ENCODE measurements around the gene MYO18A.

The MYO18A gene

GRCh38 chr17:29050176-29050575 lies 130.0 kb downstream of the MYO18A start:
- DNase-seq (ENCODE audit: low spot score), result no peak

GRCh38 chr17:29049541-29050145 lies 130.6 kb downstream of the MYO18A start:
- no peak for DNase-seq (ENCODE audit: low spot score)

GRCh38 chr17:29048440-29049368 lies 131.5 kb downstream of the MYO18A start:
- DNase-seq (ENCODE audit: low spot score), result no peak

DNA sequence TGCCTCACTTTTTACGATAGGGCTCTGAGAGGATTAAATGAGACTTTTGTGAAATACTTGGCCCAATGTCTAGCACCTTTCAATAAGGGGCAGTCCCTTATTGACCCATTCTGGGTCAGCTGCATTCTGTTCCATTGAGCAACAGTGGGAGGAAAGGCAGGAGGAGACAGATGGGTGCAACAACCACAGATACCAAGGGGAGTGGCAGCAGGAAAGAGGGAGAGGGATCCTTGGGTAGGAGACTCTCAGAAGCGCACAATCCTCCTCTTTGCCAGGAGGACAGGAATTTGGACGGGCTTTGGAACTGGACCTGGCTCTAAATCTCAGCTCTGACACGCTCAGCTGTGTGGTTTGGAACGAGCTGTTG lies 133.7 kb downstream of the MYO18A start:
- no peak for DNase-seq (ENCODE audit: low spot score)

DNA sequence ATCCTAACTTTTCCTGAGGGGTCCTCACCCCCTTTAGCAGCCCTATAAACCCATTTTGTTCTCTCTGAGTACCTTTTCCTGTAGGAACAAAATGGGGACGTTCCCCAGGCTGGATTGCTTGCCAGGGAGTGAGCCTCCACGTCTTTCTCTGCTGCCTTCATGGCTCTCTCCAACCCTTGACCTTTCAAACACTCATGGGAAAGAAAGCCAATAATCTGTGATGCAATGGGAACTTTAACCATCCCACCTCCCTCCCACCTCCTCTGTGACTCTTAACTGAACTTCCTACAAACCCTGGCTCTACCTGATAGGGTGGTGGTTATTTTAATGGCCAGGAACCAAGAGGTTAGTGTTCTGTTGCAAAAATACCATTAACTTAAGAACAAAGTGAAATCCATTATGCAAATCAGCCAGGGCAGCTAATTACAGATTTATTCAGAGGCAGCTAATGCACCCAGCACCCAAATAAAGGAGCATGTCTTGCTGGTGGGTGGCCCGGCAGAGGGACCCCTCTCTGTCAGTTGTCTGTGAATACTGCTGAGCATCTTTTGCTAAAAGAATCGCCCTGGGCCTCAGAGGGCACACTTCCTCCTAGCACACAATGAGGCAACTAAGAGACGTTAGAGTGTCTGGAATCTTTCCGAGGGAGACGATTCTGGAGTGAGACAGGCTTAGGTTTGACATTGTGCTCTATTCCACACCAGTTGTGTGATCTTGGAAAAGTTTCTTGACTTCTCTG lies 134.3 kb downstream of the MYO18A start:
- no peak for DNase-seq (ENCODE audit: low spot score)

- DNase-seq (ENCODE audit: low spot score), result no peak
These were observed 135.2 kb downstream of the MYO18A start for GRCh38 chr17:29045026-29045425.

DNA sequence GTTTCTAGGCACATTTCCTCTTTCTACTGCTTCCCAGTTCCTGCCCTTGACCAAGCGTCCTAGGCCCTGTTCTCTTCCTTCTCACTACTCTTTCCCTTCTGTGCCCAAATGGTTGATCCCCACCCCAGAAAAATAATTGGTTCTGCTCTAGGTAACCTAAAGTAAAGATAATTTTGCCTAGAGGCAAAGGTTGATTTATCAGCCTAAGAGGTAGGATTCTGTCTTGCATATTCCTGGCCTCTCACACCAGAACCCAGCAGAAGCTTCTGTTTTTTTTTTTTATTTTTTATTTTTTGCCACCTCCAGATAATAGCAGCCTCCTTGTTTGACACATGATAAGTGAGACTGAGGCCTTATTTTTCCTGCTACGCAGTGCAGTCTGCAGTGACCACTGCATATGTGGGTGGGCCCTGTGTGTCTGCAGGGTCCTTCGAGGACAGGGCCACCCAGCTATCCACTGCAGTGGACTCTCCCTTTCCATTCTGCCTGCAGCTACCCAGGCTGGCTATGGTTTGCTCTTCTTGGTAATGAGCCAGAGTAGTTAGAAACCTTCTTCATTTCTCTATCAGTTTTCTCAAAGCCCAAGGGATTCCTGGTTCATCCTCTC lies 136.6 kb downstream of the MYO18A start:
- DNase-seq (ENCODE audit: low spot score), result no peak

GRCh38 chr17:29042679-29043538 lies 137.3 kb downstream of the MYO18A start, which contains the start of gene PIPOX:
Gene PIPOX, plus strand, starts transcription at chr17:29043141. Its CDS starts 85 bp downstream, at chr17:29043226.
- DNase-seq (ENCODE audit: low spot score), result no peak

DNA sequence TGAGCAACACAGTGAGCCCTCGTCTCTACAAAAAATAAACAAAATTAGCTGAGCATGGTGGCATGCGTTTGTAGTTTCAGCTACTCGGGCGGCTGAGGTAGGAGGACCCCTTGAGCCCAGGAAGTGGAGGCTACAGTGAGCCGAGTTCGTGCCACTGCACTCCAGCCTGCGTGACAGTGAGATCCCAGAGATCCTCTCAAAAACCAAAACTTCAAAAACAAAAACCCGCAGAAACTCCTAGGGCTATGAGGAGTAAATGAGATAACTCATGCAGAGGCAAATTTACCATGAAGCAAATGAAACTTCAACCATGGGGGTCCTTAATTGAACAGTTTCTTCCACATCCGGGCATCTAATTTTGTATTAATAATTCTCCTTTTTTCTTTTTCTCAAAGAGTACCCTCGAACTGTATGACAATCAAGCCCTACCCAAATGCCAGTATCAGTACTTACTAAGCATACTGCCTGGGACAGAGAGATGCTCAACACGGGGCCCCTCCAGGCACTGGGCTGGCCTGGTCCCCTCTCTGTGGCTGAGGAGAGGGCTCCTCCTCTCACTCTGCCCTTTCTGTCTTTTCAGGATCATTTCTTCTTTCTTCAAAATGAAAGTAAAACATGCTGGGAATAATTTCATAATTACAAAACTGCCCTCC lies 138.0 kb downstream of the MYO18A start:
- no peak for DNase-seq (ENCODE audit: low spot score)

DNA sequence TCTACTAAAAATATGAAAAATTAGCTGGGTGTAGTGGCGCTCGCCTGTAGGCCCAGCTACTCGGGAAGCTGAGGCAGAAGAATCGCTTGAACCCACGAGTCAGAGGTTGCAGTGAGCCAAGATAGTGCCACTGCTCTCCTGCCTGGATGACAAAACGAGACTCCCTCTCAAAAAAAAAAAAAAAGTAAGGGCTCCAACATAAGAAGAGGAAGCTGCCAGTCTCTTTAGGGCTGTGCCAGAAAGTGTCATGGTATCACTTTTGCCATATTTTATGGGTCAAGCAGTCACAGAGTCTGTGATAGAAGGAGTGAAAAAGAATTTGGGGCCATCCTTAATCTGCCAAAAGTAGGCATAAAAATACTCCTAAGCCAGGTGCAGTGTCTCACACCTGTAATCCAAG lies 138.6 kb downstream of the MYO18A start:
- no peak for DNase-seq (ENCODE audit: low spot score)

DNA sequence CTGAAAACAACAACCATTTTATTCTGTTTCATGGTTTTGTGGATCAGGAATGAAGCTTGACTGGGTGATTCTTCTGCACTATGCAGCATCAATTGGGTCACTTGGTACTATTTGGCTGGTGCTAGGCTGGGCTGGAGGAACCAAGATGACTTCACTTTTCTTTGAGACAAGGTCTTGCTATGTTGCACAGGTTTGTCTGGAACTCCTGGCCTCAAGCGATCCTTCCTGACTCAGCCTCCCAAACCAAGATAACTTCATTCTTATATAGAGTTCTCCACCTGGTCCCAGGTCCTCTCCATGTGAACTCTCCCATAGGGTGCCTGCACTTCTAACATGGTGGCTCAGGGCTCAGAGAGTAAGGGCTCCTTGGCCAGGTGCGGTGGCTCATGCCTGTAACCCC lies 139.1 kb downstream of the MYO18A start:
- DNase-seq (ENCODE audit: low spot score), result no peak

- no peak for DNase-seq (ENCODE audit: low spot score)
These were observed 140.2 kb downstream of the MYO18A start for GRCh38 chr17:29039764-29040598.

GRCh38 chr17:29038085-29038795 lies 142.0 kb downstream of the MYO18A start:
- no peak for DNase-seq (ENCODE audit: low spot score)

GRCh38 chr17:29037739-29038084 lies 142.5 kb downstream of the MYO18A start:
- no peak for DNase-seq (ENCODE audit: low spot score)

DNA sequence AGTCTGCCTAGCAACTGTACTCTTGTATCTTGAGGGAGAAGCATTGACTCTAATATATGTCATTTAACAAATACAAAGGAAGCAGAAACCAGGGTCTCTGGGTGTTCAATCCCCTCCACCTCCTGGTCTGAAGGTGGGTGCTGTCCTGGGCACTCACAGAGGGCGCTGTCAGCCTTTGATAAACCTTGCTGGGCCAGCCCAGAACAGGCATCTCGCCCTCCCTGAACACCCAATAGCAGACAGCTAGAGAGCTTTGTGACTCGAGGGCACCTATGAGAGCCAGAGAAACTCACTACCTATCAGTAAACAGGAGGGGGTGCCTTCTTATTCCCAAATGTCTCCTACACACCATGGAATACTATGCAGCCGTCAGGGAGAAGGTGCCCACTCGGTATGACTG lies 143.6 kb downstream of the MYO18A start:
- DNase-seq (ENCODE audit: low spot score), result no peak

GRCh38 chr17:29034510-29034909 lies 145.7 kb downstream of the MYO18A start:
- no peak for DNase-seq (ENCODE audit: low spot score)

DNA sequence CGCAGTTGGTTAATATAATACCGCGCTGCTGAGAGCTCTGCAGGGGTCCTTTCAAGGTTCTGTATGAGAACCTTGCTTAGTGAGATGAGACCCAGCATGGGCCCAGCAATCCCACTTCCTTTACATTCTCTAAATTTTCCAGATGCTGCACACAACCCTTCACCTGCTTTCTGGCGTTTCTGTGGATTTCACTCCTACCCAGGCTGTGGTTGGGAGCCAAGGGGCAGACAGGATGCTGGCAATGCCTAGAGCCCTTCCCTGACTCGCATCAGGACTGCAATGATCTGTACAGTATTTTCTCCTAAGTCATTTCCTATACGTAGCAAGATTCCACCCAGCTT lies 147.4 kb downstream of the MYO18A start:
- no peak for DNase-seq (ENCODE audit: low spot score)

GRCh38 chr17:29032013-29032856 lies 148.0 kb downstream of the MYO18A start:
- DNase-seq (ENCODE audit: low spot score), result no peak

GRCh38 chr17:29031488-29031887 lies 148.7 kb downstream of the MYO18A start:
- no peak for DNase-seq (ENCODE audit: low spot score)

All from RKO (cell line).